Progenitor cell of endocrine pancreas (in vitro differentiated cells): Measurements from ENCODE around the gene IPCEF1. TPM values are rescaled to one million over a fixed set of nuclear protein-coding genes. Genes with fewer than 3 reads are reported as not detected.
A peak's percentile ranks its signal among the peaks of the same experiment; 100 is the strongest.

ENCODE experiments used
- DNase-seq: peaks from one replicate; pipeline ENCODE4 v3.0.0; 2021; ENCODE audit warnings: low spot score; ENCODE audit not compliant: unreplicated experiment
- H3K27ac Mint-ChIP-seq: 2 replicates; pipeline ENCODE4 v1.8.0; 2021; ENCODE audit warnings: mild to moderate bottlenecking, moderate library complexity, mixed read lengths
- H3K27me3 Mint-ChIP-seq: 2 replicates; pipeline ENCODE4 v1.8.0; 2021; ENCODE audit warnings: mixed read lengths
- H3K36me3 Mint-ChIP-seq: 2 replicates; pipeline ENCODE4 v1.8.0; 2022; ENCODE audit warnings: mixed read lengths; ENCODE audit not compliant: insufficient read depth
- H3K4me1 Mint-ChIP-seq: 2 replicates; pipeline ENCODE4 v1.8.0; 2021; ENCODE audit warnings: low read depth, mixed read lengths
- H3K4me3 Mint-ChIP-seq: 2 replicates; pipeline ENCODE4 v1.8.0; 2021; ENCODE audit warnings: low read depth, mild to moderate bottlenecking, moderate library complexity, mixed read lengths
- H3K9me3 Mint-ChIP-seq: 2 replicates; pipeline ENCODE4 v1.8.0; 2021; ENCODE audit warnings: low read depth, mixed read lengths
- total RNA-seq: library from RNA; stranded (reverse); gene quantifications from 2 replicates; pipeline ENCODE4 v1.2.1, GENCODE V29; 2021
- TF ChIP-seq, protein P1 (sequence below): fragments of 200-600 bp; sonication (generic); IDR thresholded peaks from one replicate; pipeline ENCODE4 v1.5.0; 2021; ENCODE audit warnings: antibody characterized with exemption, mild to moderate bottlenecking; ENCODE audit not compliant: unreplicated experiment

IPCEF1 gene
- total RNA-seq, 1 donor from 2014 or later, result 0.77 TPM

DNA sequence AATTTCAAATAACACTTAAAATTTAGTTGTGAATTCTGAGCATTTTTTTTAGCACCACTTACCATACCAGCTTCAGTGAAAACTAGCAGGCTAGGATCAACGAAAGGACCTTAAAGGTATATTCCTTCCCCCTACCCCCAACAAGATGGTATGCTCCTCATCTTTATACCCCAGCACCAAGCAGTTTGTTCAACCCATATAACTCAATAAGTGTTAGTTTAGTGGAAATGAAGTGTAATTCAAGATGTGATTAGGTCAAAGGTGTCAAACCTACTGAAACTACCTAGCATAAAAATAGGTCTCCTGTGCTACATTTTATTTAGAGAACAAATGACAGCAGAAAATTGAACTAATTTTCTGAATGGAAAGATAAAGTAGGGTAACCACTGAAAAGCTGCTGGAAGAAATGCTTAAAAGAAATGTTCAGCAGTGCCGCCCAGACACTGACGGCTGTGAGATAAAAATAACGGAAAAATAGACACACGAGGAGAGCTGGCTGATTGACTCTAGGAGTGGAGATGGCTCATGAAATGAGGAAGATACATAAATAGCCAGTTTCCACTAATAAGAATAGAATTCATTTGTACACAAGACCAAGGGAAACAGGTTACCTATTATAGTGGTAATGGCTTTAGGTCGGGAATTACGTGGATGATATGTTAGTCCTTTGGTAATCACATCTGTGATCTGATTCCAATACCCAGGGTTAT, 94.8 kb downstream of the IPCEF1 start:
- DNase-seq, result no peak
- Mint-ChIP-seq H3K27ac (peak overlapping the region; percentile 34), H3K27me3 (no peaks in the 10 kb centered on the region), H3K4me3 (no peak overlapping the region), H3K4me1 (no peaks in the 10 kb centered on the region), H3K36me3 (peaks cover 2% of the 10 kb centered on the region), H3K9me3 (peaks cover 6% of the 10 kb centered on the region)
- TF ChIP-seq, protein P1, sequence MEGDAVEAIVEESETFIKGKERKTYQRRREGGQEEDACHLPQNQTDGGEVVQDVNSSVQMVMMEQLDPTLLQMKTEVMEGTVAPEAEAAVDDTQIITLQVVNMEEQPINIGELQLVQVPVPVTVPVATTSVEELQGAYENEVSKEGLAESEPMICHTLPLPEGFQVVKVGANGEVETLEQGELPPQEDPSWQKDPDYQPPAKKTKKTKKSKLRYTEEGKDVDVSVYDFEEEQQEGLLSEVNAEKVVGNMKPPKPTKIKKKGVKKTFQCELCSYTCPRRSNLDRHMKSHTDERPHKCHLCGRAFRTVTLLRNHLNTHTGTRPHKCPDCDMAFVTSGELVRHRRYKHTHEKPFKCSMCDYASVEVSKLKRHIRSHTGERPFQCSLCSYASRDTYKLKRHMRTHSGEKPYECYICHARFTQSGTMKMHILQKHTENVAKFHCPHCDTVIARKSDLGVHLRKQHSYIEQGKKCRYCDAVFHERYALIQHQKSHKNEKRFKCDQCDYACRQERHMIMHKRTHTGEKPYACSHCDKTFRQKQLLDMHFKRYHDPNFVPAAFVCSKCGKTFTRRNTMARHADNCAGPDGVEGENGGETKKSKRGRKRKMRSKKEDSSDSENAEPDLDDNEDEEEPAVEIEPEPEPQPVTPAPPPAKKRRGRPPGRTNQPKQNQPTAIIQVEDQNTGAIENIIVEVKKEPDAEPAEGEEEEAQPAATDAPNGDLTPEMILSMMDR, result no peak

DNA sequence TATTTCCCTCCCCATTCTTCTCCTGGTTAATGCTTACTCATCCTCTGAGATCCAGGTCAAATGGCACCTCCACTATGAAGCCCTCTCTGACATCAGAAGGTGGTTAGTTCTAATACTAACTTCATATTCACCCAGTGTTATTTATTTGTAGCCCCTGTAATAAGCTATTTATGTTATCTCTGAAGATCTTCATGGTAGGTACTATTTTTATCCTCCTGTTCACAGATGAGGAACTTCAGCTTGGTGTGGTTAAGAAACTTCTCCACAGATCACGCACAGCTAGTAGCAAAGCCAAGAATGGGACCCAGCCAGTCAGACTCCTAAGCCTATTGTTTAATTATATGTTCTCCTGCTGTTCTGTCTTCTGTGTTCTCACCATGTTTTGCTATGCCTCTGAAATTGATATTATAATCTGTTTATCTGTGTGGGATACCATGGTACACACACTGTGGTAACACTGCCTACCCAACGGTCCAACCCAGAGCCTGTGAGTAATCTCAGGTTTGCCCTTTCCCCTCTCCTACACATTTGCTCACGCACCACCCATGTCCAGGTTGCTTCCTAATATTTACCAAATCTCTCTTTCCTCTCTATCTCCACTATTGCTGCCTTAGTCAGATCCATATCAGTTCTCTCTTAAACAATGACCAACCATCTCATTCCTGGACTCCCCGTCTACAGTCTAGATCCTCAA, 98.4 kb downstream of the IPCEF1 start:
- Mint-ChIP-seq H3K27me3 (no peaks in the 10 kb centered on the region), H3K27ac (no peak overlapping the region), H3K36me3 (peaks cover 1% of the 10 kb centered on the region), H3K4me1 (no peaks in the 10 kb centered on the region), H3K9me3 (peaks cover 13% of the 10 kb centered on the region), H3K4me3 (no peak overlapping the region)
- TF ChIP-seq, protein P1, result no peak
- no peak for DNase-seq

DNA sequence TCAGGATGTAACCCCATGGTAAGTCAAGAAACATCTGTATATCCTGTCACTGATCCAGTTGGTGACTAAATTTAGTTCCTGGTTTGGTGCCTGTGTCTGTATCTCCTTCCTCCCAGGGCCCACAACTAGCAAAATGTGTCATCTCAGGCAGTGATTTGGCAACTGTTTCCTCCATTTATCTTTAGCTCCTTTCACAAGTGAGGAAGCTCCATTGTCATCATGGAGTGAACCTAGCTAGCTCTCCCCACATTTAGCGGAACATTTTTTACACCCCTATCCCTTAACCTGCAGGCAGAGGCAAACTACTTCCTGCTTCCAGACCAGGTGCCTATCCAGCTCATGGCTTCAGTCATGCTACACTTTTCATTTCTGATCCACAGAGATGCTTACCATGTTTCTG, 99.5 kb downstream of the IPCEF1 start:
- Mint-ChIP-seq H3K9me3 (peaks cover 13% of the 10 kb centered on the region), H3K4me3 (no peak overlapping the region), H3K27me3 (no peaks in the 10 kb centered on the region), H3K27ac (no peak overlapping the region), H3K36me3 (peaks cover 1% of the 10 kb centered on the region), H3K4me1 (no peaks in the 10 kb centered on the region)
- no peak for DNase-seq
- TF ChIP-seq, protein P1, result no peak

DNA sequence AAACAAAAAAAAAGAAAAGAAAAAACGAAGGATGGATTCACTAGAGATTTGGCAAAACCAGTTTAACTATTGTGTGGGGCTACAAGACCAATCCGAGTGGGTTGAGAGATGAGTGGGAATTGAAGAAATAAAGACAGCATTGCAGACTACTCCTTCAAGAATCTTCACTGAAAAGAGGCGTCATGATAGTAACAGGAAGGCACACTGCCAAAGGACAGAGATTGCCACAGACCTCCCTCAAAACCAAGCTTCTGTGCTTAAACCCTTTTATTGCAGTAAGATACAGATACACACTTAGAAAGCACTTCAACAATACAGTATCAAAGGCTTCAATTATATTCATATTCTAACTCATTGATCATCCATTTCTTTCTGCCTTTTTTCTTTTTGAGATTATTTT, 103.9 kb downstream of the IPCEF1 start:
- no peaks in the 10 kb centered on the region for H3K27me3 Mint-ChIP-seq
- H3K27ac Mint-ChIP-seq, result no peak overlapping the region
- no peak overlapping the region for H3K4me3 Mint-ChIP-seq
- H3K9me3 Mint-ChIP-seq, result peaks cover 13% of the 10 kb centered on the region
- H3K36me3 Mint-ChIP-seq, result peaks cover 1% of the 10 kb centered on the region
- DNase-seq, result no peak
- H3K4me1 Mint-ChIP-seq, result peaks cover 6% of the 10 kb centered on the region
- TF ChIP-seq, protein P1, result no peak

GRCh38 chr6:154251116-154251515, 105.5 kb downstream of the IPCEF1 start:
- H3K27me3 Mint-ChIP-seq, result no peaks in the 10 kb centered on the region
- no peak overlapping the region for H3K4me3 Mint-ChIP-seq
- TF ChIP-seq, protein P1, result no peak
- no peak overlapping the region for H3K27ac Mint-ChIP-seq
- peaks cover 1% of the 10 kb centered on the region for H3K36me3 Mint-ChIP-seq
- peaks cover 15% of the 10 kb centered on the region for H3K4me1 Mint-ChIP-seq
- H3K9me3 Mint-ChIP-seq, result peaks cover 13% of the 10 kb centered on the region
- DNase-seq, result no peak
